Transverse colon (tissue), 4 donors: ENCODE data around the gene RCAN2. TPM values are rescaled to one million over a fixed set of nuclear protein-coding genes. Genes with fewer than 3 reads are reported as not detected.

Experiments used
- DNase-seq: peaks from one replicate; pipeline ENCODE4 v3.0.0-alpha.2; 2019
- H3K27ac ChIP-seq, 4 donors: fragments of 200-600 bp; sonication (generic); 2 replicates each; pipeline ENCODE4 v1.5.1; 2016 to 2018; ENCODE audit warnings: inconsistent platforms in 4 of 4
- H3K27me3 ChIP-seq: fragments of 200-600 bp; sonication (generic); 2 replicates; pipeline ENCODE4 v1.5.1; 2017; ENCODE audit warnings: inconsistent platforms
- H3K36me3 ChIP-seq, 4 donors: fragments of 200-600 bp; sonication (generic); 2 replicates each; pipeline ENCODE4 v1.5.1; 2017 to 2019; ENCODE audit warnings: inconsistent platforms in 4 of 4
- H3K4me1 ChIP-seq, 4 donors: fragments of 200-600 bp; sonication (generic); 2 replicates each; pipeline ENCODE4 v1.5.1; 2017 to 2020; ENCODE audit warnings: inconsistent platforms in 4 of 4
- H3K4me3 ChIP-seq, 4 donors: fragments of 200-600 bp; sonication (generic); 1 replicate in 1 of 4; 2 replicates in 3 of 4; pipeline versions ENCODE4 v1.5.1 to v1.6.1; 2017 to 2019; ENCODE audit warnings: inconsistent platforms in 4 of 4
- H3K9me3 ChIP-seq, 2 donors: fragments of 200-600 bp; sonication (generic); 2 replicates each; pipeline ENCODE4 v1.5.1; 2017 to 2019; ENCODE audit warnings: inconsistent platforms in 2 of 2
- EP300 ChIP-seq: sonication (generic); formaldehyde crosslinking; IDR thresholded peaks from one replicate; pipeline ENCODE4 v1.6.1; 2017; ENCODE audit warnings: antibody characterized with exemption, low read depth
- POLR2A ChIP-seq: fragments of 450-650 bp; IDR thresholded peaks from one replicate; pipeline ENCODE4 v1.6.1; 2016; ENCODE audit warnings: antibody characterized with exemption, mild to moderate bottlenecking, moderate library complexity
- POLR2AphosphoS5 ChIP-seq, 3 donors: sonication (generic); formaldehyde crosslinking; IDR thresholded peaks; one replicate each; pipeline ENCODE4 v1.6.1; 2016; ENCODE audit warnings: antibody characterized with exemption in 3 of 3
- WGBS, 2 donors: methylation state at CpG; one replicate each; pipeline ENCODE4 v1.1.5; 2018; ENCODE audit warnings: low coverage in 1 of 2; 5-methylcytosine and 5-hydroxymethylcytosine counted together
- in situ Hi-C, 4 donors: fragments of 200-750 bp; cut with MboI; loops; one replicate each; pipeline versions ENCODE4 v1.15.0 to v1.15.1; 2017; ENCODE audit warnings: low sequenced_read_pairs in 3 of 4, low pct_ligation_motif_present in 1 of 4, low pct_unique_long_range_greater_than_20kb in 1 of 4
- intact Hi-C: fragments of 100-400 bp; cut with DNase I; formaldehyde crosslinking; loops from one replicate; pipeline ENCODE4 v1.15.1; 2023; ENCODE audit warnings: low total_unique reads
- total RNA-seq, 4 donors: library from RNA; depleted of rRNA; stranded (reverse); fragments of >200 nt; gene quantifications; one replicate each; pipeline ENCODE4 v1.1.0, GENCODE V29; 2016
- TF ChIP-seq, protein P1 (sequence below), 5 experiments: fragments of 200-600 bp in 3 of 5; fragments of 450-650 bp in 2 of 5; sonication (generic) in 3 of 5; IDR thresholded peaks; 1 replicate in 2 of 5; 2 replicates in 3 of 5; pipeline ENCODE4 v1.5.1; 2016 to 2017; ENCODE audit warnings: antibody characterized with exemption in 5 of 5, inconsistent platforms in 3 of 5, mild to moderate bottlenecking in 2 of 5, moderate library complexity in 1 of 5

RCAN2 gene
- total RNA-seq, 4 donors from 2014 or later = 1.9 to 9.5 (median 7.5) TPM

DNA sequence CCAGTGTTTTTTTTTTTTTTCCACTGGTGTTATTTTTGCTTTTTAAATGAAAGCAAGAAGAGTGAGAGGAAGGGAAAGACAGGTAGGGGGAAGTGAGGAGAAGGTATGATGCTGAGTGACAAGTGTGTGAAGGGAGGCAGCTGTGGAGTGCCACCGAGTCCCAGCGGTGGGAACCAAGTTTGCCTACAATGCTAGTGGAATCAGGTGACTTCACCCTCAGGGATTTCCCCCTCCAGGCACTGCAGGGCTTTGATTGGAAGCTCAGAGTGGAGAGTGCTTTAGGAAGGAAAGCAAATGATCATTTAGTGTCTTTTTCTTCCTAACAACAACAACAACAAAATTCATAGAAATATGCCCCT lies 200.0 kb downstream of the RCAN2 start:
- Histone ChIP-seq H3K4me1 (no peaks in the 10 kb centered on the region), H3K36me3 (no peaks in the 10 kb centered on the region), H3K27ac (no peak overlapping the region), H3K4me3 (no peak overlapping the region), H3K9me3 (no peaks in the 10 kb centered on the region), H3K27me3 (no peaks in the 10 kb centered on the region)
- WGBS, 2 donors = 54 to 60% methylated on average over 2 of the region's 2 CpGs
- DNase-seq = no peak
- TF ChIP-seq POLR2AphosphoS5 (IDR thresholded peaks at IDR 0.05) (no peak), POLR2A (no peak), EP300 (no peak)
- TF ChIP-seq, protein P1, sequence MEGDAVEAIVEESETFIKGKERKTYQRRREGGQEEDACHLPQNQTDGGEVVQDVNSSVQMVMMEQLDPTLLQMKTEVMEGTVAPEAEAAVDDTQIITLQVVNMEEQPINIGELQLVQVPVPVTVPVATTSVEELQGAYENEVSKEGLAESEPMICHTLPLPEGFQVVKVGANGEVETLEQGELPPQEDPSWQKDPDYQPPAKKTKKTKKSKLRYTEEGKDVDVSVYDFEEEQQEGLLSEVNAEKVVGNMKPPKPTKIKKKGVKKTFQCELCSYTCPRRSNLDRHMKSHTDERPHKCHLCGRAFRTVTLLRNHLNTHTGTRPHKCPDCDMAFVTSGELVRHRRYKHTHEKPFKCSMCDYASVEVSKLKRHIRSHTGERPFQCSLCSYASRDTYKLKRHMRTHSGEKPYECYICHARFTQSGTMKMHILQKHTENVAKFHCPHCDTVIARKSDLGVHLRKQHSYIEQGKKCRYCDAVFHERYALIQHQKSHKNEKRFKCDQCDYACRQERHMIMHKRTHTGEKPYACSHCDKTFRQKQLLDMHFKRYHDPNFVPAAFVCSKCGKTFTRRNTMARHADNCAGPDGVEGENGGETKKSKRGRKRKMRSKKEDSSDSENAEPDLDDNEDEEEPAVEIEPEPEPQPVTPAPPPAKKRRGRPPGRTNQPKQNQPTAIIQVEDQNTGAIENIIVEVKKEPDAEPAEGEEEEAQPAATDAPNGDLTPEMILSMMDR (IDR thresholded peaks at IDR 0.05) = no peak
- in situ Hi-C loops = no loop called here
- intact Hi-C loops = no loop called here

DNA sequence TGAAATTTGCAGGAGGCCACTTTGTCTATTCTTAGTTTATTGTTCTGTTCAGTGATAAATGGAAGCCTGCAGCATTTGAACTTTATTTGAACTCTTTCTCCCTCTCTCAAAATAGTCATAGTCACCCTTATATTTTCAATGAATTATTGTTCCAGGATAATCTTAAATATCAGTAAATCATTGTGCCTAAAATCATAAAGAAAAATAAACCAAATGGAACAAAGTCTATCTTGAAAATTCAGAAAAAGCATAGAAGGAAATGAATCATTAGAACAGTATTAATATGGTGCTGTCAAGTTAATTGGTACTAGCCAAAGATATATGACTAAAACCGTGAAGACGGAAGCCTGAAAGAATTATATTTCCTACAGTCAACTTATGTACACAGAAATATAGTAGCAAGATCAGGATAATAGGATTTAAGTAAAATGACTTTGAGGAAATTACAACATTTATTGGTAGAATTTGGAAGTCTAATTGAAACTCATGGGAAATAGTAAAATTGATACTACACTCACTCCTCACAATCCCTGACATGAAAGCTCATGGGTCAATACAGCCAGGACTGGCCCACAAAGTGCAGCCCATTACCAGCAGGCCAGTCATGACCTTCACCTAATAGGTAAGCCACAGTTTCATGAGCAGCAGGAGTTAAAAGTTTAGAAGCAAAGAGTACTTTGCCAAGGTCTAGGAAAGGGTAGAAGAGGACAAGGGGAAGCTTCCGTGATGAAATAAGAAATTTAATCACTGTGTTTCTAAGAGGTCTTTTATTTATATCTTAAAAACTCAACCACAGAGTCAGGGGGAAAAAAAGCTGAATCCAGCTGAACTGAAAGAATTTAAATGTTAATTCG lies 200.6 kb downstream of the RCAN2 start:
- Histone ChIP-seq H3K36me3 (no peaks in the 10 kb centered on the region), H3K9me3 (no peaks in the 10 kb centered on the region), H3K27me3 (no peaks in the 10 kb centered on the region), H3K27ac (no peak overlapping the region), H3K4me3 (no peak overlapping the region), H3K4me1 (no peaks in the 10 kb centered on the region)
- in situ Hi-C loops = no loop called here
- no peak for DNase-seq
- intact Hi-C loops = no loop called here
- TF ChIP-seq, protein P1 (IDR thresholded peaks at IDR 0.05) = no peak
- TF ChIP-seq EP300 (no peak), POLR2A (no peak), POLR2AphosphoS5 (IDR thresholded peaks at IDR 0.05) (no peak)
- WGBS, 2 donors = 65 to 72% methylated on average over 4 of the region's 4 CpGs

DNA sequence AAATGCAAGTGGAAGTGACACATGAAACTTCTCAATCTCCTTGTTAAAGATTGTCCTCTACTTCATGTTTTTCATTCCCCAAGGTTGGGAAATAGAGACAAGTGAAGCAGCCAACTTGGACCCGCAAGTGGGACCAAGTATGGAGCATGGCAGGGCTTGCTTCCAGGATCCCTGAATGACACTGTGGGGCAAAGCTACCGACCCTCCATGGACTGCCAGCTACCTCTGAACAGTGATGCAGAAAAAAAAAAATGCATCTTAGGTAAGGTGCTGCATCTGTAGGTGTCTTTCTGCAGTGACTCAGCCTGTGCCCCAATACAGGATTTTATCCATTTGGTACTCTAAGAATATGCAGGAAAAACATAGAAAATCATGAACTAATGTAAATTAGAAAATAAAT lies 201.4 kb downstream of the RCAN2 start:
- in situ Hi-C loops (no loop called here), intact Hi-C loops (no loop called here)
- no peaks in the 10 kb centered on the region for H3K36me3 ChIP-seq
- no peak overlapping the region for H3K4me3 ChIP-seq
- H3K4me1 ChIP-seq = no peaks in the 10 kb centered on the region
- TF ChIP-seq POLR2A (no peak), POLR2AphosphoS5 (IDR thresholded peaks at IDR 0.05) (no peak), EP300 (no peak)
- TF ChIP-seq, protein P1 (IDR thresholded peaks at IDR 0.05) = no peak
- H3K27me3 ChIP-seq = no peaks in the 10 kb centered on the region
- no peaks in the 10 kb centered on the region for H3K9me3 ChIP-seq
- DNase-seq = no peak
- no peak overlapping the region for H3K27ac ChIP-seq
- WGBS, 2 donors = 84% methylated on average over 2 of the region's 2 CpGs; no CpG with 5 or more reads in 1 of the 2 donors

DNA sequence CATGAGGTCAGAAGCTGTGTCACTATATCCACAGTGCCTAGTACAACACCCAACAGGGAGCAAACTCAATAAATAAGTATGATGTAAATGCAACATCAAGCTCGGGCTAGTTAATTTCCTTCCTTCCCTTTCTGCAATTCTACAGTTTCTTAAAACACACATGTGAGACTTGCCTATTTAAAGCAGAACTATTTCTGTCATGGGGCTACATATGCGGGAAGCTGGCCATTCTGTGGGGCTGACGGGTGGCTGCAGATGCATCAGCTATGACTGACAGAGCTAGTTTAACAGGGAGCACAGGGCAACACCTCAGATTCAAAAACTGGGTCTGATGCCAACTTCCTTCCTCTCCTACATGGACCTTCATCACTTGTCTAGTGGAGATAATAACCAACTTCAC lies 202.4 kb downstream of the RCAN2 start:
- TF ChIP-seq POLR2A (no peak), POLR2AphosphoS5 (IDR thresholded peaks at IDR 0.05) (no peak), EP300 (no peak)
- TF ChIP-seq, protein P1 (IDR thresholded peaks at IDR 0.05) = no peak
- WGBS, 2 donors = 84 to 86% methylated on average over 1 to 3 of the region's 3 CpGs
- intact Hi-C loops = no loop called here
- no peaks in the 10 kb centered on the region for H3K27me3 ChIP-seq
- no peaks in the 10 kb centered on the region for H3K4me1 ChIP-seq
- in situ Hi-C loops = no loop called here
- no peaks in the 10 kb centered on the region for H3K36me3 ChIP-seq
- no peaks in the 10 kb centered on the region for H3K9me3 ChIP-seq
- DNase-seq = no peak
- no peak overlapping the region for H3K27ac ChIP-seq
- no peak overlapping the region for H3K4me3 ChIP-seq
